ENCODE measurements around the gene VILL.

Gene VILL

DNA sequence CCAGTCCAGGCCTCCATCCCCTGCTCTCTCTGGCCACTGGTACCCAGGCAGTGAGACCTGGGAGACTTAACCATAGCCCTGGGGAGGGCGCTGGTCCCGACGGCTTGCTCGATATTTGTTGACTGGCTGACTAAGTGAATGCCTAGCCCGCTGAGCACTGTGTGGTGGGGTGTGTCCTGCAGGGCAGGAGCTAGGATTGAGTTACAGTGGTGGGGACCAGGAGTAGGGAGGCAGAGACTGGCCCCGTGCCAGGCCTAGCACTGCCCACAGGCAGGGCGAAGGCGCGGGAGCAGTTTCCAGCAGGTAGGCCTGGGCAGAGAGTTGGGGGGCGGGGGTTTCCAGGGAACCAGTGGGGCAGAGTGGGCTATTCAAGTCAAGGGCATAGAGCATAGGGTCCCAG is at the start of gene VILL:
VILL (plus strand) TSS at position 260 of the 400 bp plus-strand sequence. CDS start 2,887 bp downstream, outside the sequence.
- no peak for DNase-seq (ENCODE audit: low spot score)

DNA sequence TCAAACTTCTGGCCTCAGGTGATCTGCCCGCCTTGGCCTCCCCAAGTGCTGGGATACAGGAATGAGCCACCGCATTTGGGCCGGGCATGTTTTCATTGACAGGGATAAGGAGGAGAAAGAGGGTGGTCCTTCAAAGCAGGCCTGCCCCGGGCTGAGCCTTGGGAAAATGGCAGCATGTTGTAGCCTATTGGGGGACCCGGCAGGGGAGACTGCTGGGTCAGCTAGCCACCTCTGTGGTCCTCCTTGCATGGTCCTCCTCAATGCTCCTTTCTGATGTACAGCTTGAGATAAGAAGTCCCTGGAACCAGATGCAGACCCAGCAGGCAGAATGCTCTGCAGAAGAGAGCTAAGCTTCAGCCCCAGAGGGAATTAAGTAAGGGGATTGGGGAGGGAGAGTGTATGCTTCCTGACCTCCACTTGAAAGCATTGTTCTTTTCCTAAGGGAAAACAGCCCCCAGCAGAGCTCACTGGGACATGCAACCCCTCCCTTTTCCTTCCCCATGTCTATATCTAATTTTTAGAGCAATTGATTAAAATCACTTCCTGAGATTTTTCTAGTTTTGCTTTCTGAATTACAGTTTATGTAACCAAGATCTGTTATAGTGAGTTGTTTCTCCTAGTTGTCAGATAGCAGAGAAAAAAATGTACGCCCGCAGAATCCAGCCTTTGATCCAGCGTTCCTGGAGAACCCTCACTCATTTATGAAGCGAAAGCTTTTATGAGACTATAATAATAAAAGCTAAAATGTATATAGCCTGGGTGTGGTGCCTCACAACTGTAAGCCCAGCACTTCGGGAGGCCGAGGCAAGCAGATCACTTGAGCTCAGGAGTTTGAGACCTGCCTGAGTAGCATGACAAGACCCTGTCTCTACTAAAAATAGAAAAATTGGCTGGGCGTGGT is 48.7 kb upstream of the VILL start:
- DNase-seq (ENCODE audit: low spot score): no peak

DNA sequence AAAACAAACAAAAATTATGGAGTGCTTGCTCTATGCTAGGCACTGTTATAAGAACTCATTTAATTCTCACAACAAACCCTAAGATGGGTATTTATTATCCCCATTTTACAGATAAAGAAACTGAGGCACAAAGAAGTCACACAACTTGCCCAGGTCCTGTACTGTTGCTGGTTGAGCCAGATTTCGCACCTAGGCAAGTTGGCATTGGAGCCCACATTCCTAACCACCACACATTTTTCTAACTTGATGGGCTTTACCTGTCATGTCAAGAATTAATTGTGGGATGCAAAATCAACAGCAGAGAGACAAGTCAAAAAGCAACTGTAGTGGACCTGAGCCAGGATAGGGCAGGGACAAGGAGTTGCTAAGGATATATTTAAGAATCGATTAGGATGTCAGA is 47.9 kb upstream of the VILL start:
- no peak for DNase-seq (ENCODE audit: low spot score)

- DNase-seq (ENCODE audit: low spot score): no peak
These were observed 47.5 kb upstream of the VILL start for GRCh38 chr3:37943126-37943525.

GRCh38 chr3:37943631-37944314 is 46.8 kb upstream of the VILL start:
- DNase-seq (ENCODE audit: low spot score): no peak

DNA sequence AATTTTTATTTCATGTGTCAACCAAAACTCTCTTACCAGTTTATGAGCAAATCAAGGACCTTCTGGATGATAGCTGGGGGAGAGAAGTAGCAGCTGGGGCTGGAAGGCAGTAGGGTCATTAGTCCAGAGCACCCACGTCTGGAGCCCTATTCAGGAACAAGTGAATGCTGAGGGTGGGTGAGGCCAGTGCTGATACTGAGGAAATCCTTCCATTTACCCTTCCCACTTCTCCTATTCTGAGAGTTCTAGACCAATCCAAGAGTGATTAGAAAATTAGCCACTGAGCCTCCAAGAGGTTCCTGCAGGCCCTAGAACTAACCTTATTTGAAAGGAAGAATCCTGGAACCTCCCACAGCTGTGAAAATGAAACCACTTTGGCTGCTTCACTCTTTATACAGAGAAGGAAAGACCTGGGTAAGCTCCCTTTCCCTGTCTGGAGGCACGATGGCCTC is 46.2 kb upstream of the VILL start:
- DNase-seq (ENCODE audit: low spot score): no peak

DNA sequence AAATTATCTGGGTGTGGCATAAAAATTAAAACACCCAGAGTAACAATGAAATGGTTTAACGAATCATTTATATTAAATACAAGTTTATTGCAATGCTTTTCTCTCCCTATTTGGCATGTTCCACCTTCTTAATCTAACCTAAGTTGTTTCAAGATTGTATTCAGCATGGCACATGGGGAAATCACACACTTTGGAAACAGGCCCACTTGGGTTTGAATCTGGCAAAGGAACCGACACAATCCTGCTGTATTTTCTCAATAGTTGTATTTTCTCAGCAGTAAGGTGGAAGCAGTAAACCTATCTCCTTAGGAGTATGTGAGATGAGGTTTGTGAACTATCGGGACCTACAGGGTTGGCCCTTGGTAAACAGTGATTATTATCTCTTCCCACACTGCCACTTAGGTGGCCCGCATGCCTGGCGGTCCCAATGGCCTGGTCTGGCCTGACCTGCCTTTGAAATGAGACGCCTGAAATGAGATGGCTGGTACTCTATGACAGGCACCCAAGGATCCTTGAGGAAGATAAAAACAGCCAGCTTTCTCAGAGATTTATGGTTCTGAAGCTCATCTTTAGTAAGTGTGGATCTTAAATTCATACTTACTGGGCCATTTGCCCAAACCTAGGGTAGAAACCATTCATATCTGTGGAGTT is 45.3 kb upstream of the VILL start:
- no peak for DNase-seq (ENCODE audit: low spot score)

- DNase-seq (ENCODE audit: low spot score): no peak
These were observed 44.6 kb upstream of the VILL start for GRCh38 chr3:37945807-37946530.

GRCh38 chr3:37946531-37946889 is 44.1 kb upstream of the VILL start:
- no peak for DNase-seq (ENCODE audit: low spot score)

GRCh38 chr3:37949866-37950265 is 40.7 kb upstream of the VILL start:
- no peak for DNase-seq (ENCODE audit: low spot score)

GRCh38 chr3:37952564-37952963 is 38.0 kb upstream of the VILL start:
- no peak for DNase-seq (ENCODE audit: low spot score)

- DNase-seq (ENCODE audit: low spot score): no peak
These were observed 37.4 kb upstream of the VILL start for GRCh38 chr3:37953226-37953625.

DNA sequence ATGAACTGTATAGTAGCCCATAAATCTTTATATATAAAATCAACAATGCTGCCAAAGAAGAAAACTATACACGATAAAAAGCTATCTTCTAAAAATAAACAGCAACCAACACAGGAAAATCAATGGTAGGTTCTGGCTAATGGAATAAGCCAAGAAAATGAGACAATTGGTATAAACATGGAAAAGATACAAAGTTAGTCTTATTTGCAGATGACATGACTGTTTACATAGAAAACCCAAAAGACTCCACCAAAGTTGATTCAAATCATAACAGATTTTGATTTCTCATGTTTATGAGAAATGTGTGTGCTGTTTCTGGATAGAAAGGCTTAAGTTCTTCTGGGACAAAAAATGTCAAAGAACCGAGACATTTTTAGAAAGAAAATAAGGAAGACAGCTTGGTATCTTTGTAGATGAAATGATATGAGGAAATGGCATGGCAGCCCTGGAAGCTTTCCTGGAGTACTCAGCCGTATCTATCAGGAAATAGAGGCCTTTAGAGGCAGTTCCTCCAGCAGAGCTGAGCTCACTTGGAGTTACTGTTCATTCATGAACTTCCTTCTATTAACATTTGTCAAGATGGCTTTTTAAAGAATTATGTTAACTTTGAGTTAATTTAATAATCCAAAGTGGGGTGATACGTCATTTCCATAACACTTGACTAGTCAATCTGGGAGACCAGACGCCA is 36.7 kb upstream of the VILL start:
- no peak for DNase-seq (ENCODE audit: low spot score)

DNA sequence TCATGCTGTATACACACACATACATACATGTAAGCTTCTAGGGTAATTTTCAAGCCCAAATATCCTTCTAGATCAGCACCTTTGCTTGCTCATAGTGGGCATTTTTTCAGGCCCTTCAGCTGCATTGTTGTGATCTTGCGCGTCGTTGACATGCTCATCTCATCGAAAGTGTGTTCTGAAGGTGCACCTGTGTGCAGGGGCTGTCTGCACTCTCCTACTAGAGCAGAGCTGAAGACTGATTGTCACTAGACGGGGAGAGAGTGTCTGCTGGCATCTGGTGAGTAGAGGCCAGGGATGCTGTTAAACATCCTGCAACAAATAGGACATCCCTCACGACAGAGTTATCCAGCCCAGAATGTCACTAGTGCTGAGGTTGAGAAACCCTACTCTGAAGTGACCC is 35.7 kb upstream of the VILL start:
- DNase-seq (ENCODE audit: low spot score): no peak

- DNase-seq (ENCODE audit: low spot score): no peak
These were observed 34.5 kb upstream of the VILL start for GRCh38 chr3:37955918-37956707.

DNA sequence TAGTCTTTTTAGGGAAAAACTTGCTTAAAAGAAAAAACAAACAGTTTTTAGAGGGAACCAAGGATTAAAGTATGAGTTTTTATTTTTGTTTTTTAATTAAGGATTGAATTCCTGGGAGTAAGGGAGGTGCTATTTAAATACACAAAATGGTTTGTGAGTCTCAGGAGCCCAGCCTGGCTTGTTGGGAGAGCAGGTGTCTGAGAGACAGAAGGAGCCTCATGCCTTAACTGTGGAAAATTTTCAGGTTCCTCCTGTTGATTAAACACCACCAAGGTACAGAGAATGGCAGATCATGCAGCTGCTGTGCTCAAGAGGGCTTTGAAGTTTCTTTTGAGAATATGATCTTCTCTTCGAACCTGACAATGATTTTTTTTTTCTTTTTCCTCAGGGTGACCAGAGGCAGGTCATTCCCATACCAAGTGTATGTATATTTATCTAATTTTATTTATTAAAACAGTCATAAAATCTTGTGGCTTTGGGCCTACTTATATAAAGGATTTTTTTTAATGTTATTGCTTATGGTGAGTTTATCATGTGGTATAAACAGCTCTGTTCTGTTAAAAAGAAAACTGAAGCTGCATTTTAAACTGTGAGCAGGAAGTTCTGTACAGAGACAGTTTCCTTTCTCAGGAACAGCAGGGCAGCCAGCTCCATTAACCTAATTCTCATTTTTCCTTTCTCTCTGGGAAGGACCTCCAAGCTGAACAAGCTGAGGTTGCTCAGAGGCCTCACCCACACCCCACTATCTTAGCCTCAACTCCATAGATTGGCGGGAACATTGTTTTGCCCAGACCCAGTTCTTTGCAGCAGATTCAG is 33.7 kb upstream of the VILL start:
- DNase-seq (ENCODE audit: low spot score): no peak

DNA sequence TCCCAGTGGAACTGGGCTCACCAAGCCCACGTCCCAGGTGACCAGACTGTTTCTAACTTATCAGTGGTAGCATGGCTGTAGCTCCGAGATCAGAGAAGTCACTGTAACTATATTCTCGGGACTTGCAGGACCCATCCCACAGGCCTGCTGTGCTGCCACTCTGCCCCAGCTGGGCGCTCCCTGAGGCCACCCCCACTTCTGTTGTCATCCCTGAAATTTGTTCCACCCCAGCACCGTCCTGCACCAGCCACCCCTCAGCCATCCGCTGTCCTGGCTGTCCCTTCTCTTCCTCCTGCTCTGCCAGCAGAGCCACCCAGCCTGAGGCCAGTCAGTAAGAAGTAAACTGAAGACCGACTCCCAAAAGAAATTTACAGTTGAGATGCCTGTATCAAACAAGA is 33.0 kb upstream of the VILL start:
- no peak for DNase-seq (ENCODE audit: low spot score)

- DNase-seq (ENCODE audit: low spot score): no peak
These were observed 28.8 kb upstream of the VILL start for GRCh38 chr3:37961622-37962431.

DNA sequence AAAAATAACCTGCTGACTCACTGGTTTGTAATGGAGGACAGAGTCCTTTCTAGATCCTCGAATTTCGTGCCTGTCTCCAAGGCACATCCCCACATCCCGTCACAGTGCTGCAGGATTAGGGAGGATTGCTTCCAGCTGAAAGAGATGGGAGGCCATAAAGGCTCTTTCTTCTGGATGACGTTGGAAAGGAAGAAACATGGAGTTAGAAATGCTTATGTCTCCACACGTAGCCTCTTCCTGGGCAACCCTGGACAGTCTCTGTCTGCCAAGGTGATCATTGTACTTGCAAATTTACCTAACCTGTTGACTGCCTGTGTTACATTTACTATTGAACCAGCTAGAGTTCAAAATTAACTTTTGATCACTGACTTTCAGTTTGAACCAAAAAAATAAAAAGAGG is 27.6 kb upstream of the VILL start:
- DNase-seq (ENCODE audit: low spot score): no peak
